HepG2 (cell line): ENCODE data around the gene MAP7D3. TPM values are rescaled to one million over a fixed set of nuclear protein-coding genes. Genes with fewer than 3 reads are reported as not detected.

ENCODE experiments used
- ATAC-seq: fragments of 200-7000 bp; cut with Tn5 transposase; 3 replicates; pipeline ENCODE4 v1.9.1; 2020; ENCODE audit warnings: mild to moderate bottlenecking, moderate library complexity
- BruUV-seq: library from RNA; stranded (reverse); fragments of 400-500 nt; replicated peaks from 2 replicates; lab custom pipeline; 2021; lab: Mats Ljungman, UMichigan
- CTCF ChIA-PET: fragments of 300-600 bp; formaldehyde crosslinking; extraction: SDS; loops from one replicate; lab custom pipeline; 2021; ENCODE audit warnings: low total read pairs, inconsistent platforms, low intra/inter-chr PET ratio; lab: Yijun Ruan, JAX
- POLR2A ChIA-PET: fragments of 350-600 bp; sonication (Branson Sonifier 250); formaldehyde crosslinking; loops from one replicate; lab custom pipeline; 2020; ENCODE audit warnings: antibody characterized with exemption, inconsistent platforms; lab: Yijun Ruan, JAX
- DNase-seq: peaks from one replicate; pipeline ENCODE4 v3.0.0-alpha.2; 2015; ENCODE audit warnings: low spot score
- FAIRE-seq: peaks from 3 replicates; lab custom pipeline; 2011; peaks lifted over from hg19 to GRCh38; lab: Jason Lieb, UNC
- H2AFZ ChIP-seq: one replicate; pipeline ENCODE4 v1.6.1; 2011; ENCODE audit warnings: low read length, inconsistent platforms
- H3K27ac ChIP-seq: fragments of 300-600 bp; 3 replicates; pipeline ENCODE4 v1.8.0; 2011; ENCODE audit warnings: mixed run types, mild to moderate bottlenecking, mixed read lengths, low read length, inconsistent platforms; ENCODE audit not compliant: insufficient read depth; ENCODE audit errors: extremely low read length
- H3K27me3 ChIP-seq, 2 experiments: fragments of 200-600 bp in 1 of 2; 2 replicates in 1 of 2; 3 replicates in 1 of 2; pipeline versions ENCODE4 v1.6.0 to v1.8.0; 2011; ENCODE audit warnings: low read length in 2 of 2, mild to moderate bottlenecking in 2 of 2, moderate library complexity in 2 of 2, inconsistent platforms in 1 of 2; ENCODE audit not compliant: insufficient read depth in 2 of 2, control insufficient read depth in 1 of 2
- H3K36me3 ChIP-seq, 2 experiments: fragments of 200-600 bp in 1 of 2; replicated peaks in 1 of 2; 2 replicates in 1 of 2; 3 replicates in 1 of 2; pipeline versions ENCODE4 v1.5.1 to v1.8.0; 2011; ENCODE audit warnings: low read length in 2 of 2, inconsistent platforms in 1 of 2; ENCODE audit not compliant: insufficient read depth in 2 of 2, control insufficient read depth in 1 of 2
- H3K4me1 ChIP-seq: 2 replicates; pipeline ENCODE4 v1.5.1; 2012; ENCODE audit warnings: low read length, inconsistent platforms; ENCODE audit not compliant: insufficient read depth
- H3K4me2 ChIP-seq: 2 replicates; pipeline ENCODE4 v1.6.0; 2011; ENCODE audit warnings: low read depth, low read length, inconsistent platforms
- H3K4me3 ChIP-seq, 3 experiments: fragments of 200-600 bp in 1 of 3; sonication (generic), shearing (Covaris generic) in 1 of 3; replicated peaks in 1 of 3; 2 replicates each; pipeline ENCODE4 v1.5.1; 2011 to 2016; ENCODE audit warnings: low read length in 3 of 3, inconsistent platforms in 2 of 3, low read depth in 2 of 3, mild to moderate bottlenecking in 2 of 3, control low read depth in 1 of 3, mixed read lengths in 1 of 3; ENCODE audit not compliant: insufficient read depth in 1 of 3
- H3K79me2 ChIP-seq: one replicate; pipeline ENCODE4 v1.6.1; 2011; ENCODE audit warnings: low read length, inconsistent platforms; ENCODE audit not compliant: insufficient read depth
- H3K9ac ChIP-seq: 2 replicates; pipeline ENCODE4 v1.6.0; 2011; ENCODE audit warnings: mild to moderate bottlenecking, low read depth, low read length, inconsistent platforms; ENCODE audit not compliant: insufficient read depth
- H3K9me3 ChIP-seq: 2 replicates; pipeline ENCODE4 v1.5.1; 2012; ENCODE audit warnings: mild to moderate bottlenecking, low read length
- H4K20me1 ChIP-seq: 2 replicates; pipeline ENCODE4 v1.6.0; 2011; ENCODE audit warnings: inconsistent platforms, mild to moderate bottlenecking, low read length, moderate library complexity; ENCODE audit not compliant: insufficient read depth
- ASH2L ChIP-seq: fragments of 300-600, 200-600 bp; sonication (generic); IDR thresholded peaks from 2 replicates; pipeline ENCODE4 v1.7.0; 2017; ENCODE audit warnings: low read depth, mild to moderate bottlenecking, moderate library complexity, mixed read lengths, low read length; ENCODE audit not compliant: insufficient read length
- CCDC6 ChIP-seq: sonication (generic); formaldehyde crosslinking; IDR thresholded peaks from 2 replicates; pipeline ENCODE4 v1.8.1; 2022; ENCODE audit warnings: mild to moderate bottlenecking, missing genetic modification reagents, moderate library complexity
- ESRRA ChIP-seq: sonication (generic); formaldehyde crosslinking; IDR thresholded peaks from 2 replicates; pipeline ENCODE4 v1.5.1; 2020; ENCODE audit warnings: mild to moderate bottlenecking, low read depth, missing genetic modification reagents
- FOXA3 ChIP-seq: IDR thresholded peaks from 2 replicates; pipeline ENCODE4 v1.6.1; 2016; ENCODE audit warnings: missing genetic modification reagents, missing compliant biosample characterization
- FOXJ3 ChIP-seq: sonication (generic); formaldehyde crosslinking; IDR thresholded peaks from 2 replicates; pipeline ENCODE4 v1.4.0; 2020; ENCODE audit warnings: missing genetic modification reagents, mild to moderate bottlenecking, borderline replicate concordance
- HNF4A ChIP-seq: sonication (generic); formaldehyde crosslinking; IDR thresholded peaks from 2 replicates; pipeline ENCODE4 v1.4.0; 2020; ENCODE audit warnings: missing genetic modification reagents
- HNRNPUL1 ChIP-seq: fragments of 200-400 bp; formaldehyde crosslinking; IDR thresholded peaks from 2 replicates; pipeline ENCODE4 v1.6.1; 2017; ENCODE audit warnings: low read depth, mild to moderate bottlenecking, low read length, moderate library complexity
- HOXA7 ChIP-seq: sonication (generic); formaldehyde crosslinking; IDR thresholded peaks from 2 replicates; pipeline ENCODE4 v1.8.1; 2022; ENCODE audit warnings: mild to moderate bottlenecking, missing genetic modification reagents, moderate library complexity
- PAF1 ChIP-seq: IDR thresholded peaks from 2 replicates; pipeline ENCODE4 v1.6.1; 2016; ENCODE audit warnings: missing genetic modification reagents, missing compliant biosample characterization
- PHF20 ChIP-seq: sonication (generic); formaldehyde crosslinking; IDR thresholded peaks from 2 replicates; pipeline ENCODE4 v1.5.0; 2020; ENCODE audit warnings: mild to moderate bottlenecking, missing genetic modification reagents
- ZC3H4 ChIP-seq: sonication (generic); formaldehyde crosslinking; IDR thresholded peaks from 2 replicates; pipeline ENCODE4 v1.4.0; 2020; ENCODE audit warnings: missing genetic modification reagents, borderline replicate concordance
- ZNF282 ChIP-seq: fragments of 450-650 bp; IDR thresholded peaks from 2 replicates; pipeline ENCODE4 v1.6.1; 2018; ENCODE audit not compliant: partially characterized antibody
- WGBS: methylation state at CpG from one replicate; pipeline ENCODE4 v1.1.6; 2017; ENCODE audit warnings: low lambda C conversion rate; 5-methylcytosine and 5-hydroxymethylcytosine counted together
- in situ Hi-C: cut with HindIII; loops from 2 replicates; pipeline ENCODE4 v1.10.0; 2017; ENCODE audit warnings: low pct_unique_long_range_greater_than_20kb; ENCODE audit not compliant: extremely low pct_ligation_motif_present
- intact Hi-C: fragments of 100-400 bp; cut with micrococcal nuclease; formaldehyde crosslinking; loops from one replicate; pipeline ENCODE4 v1.10.0; 2022; ENCODE audit not compliant: unreplicated experiment
- polyA plus RNA-seq, 8 experiments: library from polyadenylated mRNA; depleted of rRNA in 3 of 8; stranded (reverse) in 7 of 8; unstranded in 1 of 8; fragments of >200 nt; fragmentation: Illumina TruSeq in 4 of 8; extraction: Trizol in 4 of 8; gene quantifications; 2 replicates each; pipeline versions ENCODE4 v1.2.1 to v1.2.3, GENCODE V29; 2011 to 2016; ENCODE audit warnings: low read depth in 4 of 8, missing spikeins in 1 of 8, mixed read lengths in 1 of 8; ENCODE audit not compliant: insufficient read depth in 1 of 8
- total RNA-seq, 5 experiments: library from RNA; depleted of rRNA; stranded (reverse); fragments of >200 nt; fragmentation: Illumina TruSeq; extraction: Trizol; gene quantifications; 2 replicates each; pipeline ENCODE4 v1.2.3, GENCODE V29; 2016; ENCODE audit warnings: low read depth in 1 of 5
- TF ChIP-seq, protein P1 (sequence below), 2 experiments: fragments of 450-650 bp in 1 of 2; sonication (generic) in 1 of 2; formaldehyde crosslinking in 1 of 2; IDR thresholded peaks; 2 replicates each; pipeline versions ENCODE4 v1.6.1 to v1.8.0; 2016 to 2022; ENCODE audit warnings: antibody characterized with exemption in 1 of 2, mild to moderate bottlenecking in 1 of 2, missing genetic modification reagents in 1 of 2

Gene MAP7D3
- total and polyA plus RNA-seq, 2 of the 13 experiments (the other 11 are each of a cell fraction or from before 2014, with no cell fraction given), result not detected

DNA sequence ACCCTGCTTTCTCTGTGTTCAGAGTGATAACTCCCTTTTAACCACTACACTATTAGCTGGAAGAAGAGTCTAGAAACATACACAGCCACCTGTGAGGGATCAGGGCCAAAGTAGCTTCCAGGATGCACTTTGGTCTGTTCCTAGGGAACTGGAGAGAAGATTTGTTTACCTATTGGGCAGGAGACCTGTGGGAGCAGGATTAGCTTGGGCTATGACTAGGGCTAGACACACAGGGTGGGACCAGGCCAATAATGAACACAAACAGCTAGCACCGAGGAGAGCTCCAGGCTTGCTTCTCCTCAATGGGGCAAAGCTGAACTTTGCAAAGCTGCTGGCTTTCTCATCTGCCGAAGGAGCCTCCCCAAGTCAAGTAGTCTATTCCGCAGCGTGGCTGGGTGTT is 24.4 kb upstream of the MAP7D3 start (continued):
- TF ChIP-seq, protein P1, sequence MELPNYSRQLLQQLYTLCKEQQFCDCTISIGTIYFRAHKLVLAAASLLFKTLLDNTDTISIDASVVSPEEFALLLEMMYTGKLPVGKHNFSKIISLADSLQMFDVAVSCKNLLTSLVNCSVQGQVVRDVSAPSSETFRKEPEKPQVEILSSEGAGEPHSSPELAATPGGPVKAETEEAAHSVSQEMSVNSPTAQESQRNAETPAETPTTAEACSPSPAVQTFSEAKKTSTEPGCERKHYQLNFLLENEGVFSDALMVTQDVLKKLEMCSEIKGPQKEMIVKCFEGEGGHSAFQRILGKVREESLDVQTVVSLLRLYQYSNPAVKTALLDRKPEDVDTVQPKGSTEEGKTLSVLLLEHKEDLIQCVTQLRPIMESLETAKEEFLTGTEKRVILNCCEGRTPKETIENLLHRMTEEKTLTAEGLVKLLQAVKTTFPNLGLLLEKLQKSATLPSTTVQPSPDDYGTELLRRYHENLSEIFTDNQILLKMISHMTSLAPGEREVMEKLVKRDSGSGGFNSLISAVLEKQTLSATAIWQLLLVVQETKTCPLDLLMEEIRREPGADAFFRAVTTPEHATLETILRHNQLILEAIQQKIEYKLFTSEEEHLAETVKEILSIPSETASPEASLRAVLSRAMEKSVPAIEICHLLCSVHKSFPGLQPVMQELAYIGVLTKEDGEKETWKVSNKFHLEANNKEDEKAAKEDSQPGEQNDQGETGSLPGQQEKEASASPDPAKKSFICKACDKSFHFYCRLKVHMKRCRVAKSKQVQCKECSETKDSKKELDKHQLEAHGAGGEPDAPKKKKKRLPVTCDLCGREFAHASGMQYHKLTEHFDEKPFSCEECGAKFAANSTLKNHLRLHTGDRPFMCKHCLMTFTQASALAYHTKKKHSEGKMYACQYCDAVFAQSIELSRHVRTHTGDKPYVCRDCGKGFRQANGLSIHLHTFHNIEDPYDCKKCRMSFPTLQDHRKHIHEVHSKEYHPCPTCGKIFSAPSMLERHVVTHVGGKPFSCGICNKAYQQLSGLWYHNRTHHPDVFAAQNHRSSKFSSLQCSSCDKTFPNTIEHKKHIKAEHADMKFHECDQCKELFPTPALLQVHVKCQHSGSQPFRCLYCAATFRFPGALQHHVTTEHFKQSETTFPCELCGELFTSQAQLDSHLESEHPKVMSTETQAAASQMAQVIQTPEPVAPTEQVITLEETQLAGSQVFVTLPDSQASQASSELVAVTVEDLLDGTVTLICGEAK (IDR thresholded peaks at IDR 0.05), result no peak
- TF ChIP-seq, protein P1 (CRISPR knock-in tag; IDR thresholded peaks at IDR 0.05), result peak; percentile 20; the same call in 1 of the 2 replicates
- TF ChIP-seq HNF4A, result peak; percentile 56
- TF ChIP-seq FOXA3, result 0 out of 2 replicates have a peak, but pooled peaks have one; percentile 19

DNA sequence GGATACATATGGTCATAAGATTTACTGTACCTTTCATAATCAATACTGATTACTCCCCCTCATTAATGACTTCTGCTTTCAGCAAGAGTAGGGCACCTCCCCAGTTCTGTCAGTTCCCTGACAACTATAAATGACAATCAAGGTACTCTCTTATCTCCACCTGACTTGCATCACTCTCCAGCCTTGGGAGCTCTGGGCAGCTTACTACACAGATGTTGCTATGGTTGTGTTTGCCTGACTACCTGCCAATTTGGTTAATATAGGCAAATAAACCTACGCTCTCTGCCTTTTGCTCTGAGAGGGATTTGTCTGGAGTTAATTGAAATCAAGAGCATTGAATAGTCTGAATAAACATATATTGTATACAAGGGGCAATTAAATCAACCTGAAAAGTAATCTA is 22.8 kb upstream of the MAP7D3 start:
- no peak overlapping the region for H3K4me3 ChIP-seq
- no peaks in the 10 kb centered on the region for H3K27me3 ChIP-seq
- no peak overlapping the region for H3K27ac ChIP-seq
- no TSS peak for BruUV-seq
- in situ Hi-C loops, result no loop called here
- ChIA-PET CTCF (no interaction called here), POLR2A (no interaction called here)
- ATAC-seq (no peak), FAIRE-seq (no peak), DNase-seq (no peak)
- intact Hi-C loops, result no loop called here
- H3K79me2 ChIP-seq, result no peaks in the 10 kb centered on the region
- WGBS, result 70% methylated on average over 1 of the region's 1 CpG
- no peaks in the 10 kb centered on the region for H3K36me3 ChIP-seq
- H3K4me1 ChIP-seq, result no peaks in the 10 kb centered on the region
- no peaks in the 10 kb centered on the region for H4K20me1 ChIP-seq
- H3K9ac ChIP-seq, result no peak overlapping the region
- no peak overlapping the region for H3K4me2 ChIP-seq
- H2AFZ ChIP-seq, result no peak overlapping the region
- H3K9me3 ChIP-seq, result no peaks in the 10 kb centered on the region
- no peak for TF ChIP-seq PAF1
- TF ChIP-seq HNRNPUL1, result no peak
- TF ChIP-seq CCDC6 (CRISPR knock-in tag), result no peak
- no peak for TF ChIP-seq ZNF282
- no peak for TF ChIP-seq ESRRA (CRISPR knock-in tag)
- TF ChIP-seq PHF20, result no peak
- no peak for TF ChIP-seq HOXA7 (CRISPR knock-in tag)
- no peak for TF ChIP-seq FOXJ3
- TF ChIP-seq ASH2L, result no peak
- TF ChIP-seq ZC3H4 (CRISPR knock-in tag), result no peak
